PC-3 (cell line): Measurements from ENCODE around the gene FXYD1. TPM values are rescaled to one million over a fixed set of nuclear protein-coding genes. Genes with fewer than 3 reads are reported as not detected.

Experiments
- ATAC-seq: fragments of 200-7000 bp; cut with Tn5 transposase; 2 replicates; pipeline ENCODE4 v1.9.1; 2020; ENCODE audit warnings: mild to moderate bottlenecking, moderate library complexity
- BruUV-seq: library from RNA; stranded (reverse); fragments of 400-500 nt; replicated peaks from 2 replicates; lab custom pipeline; 2021; lab: Mats Ljungman, UMichigan
- CTCF ChIA-PET: fragments of 300-600 bp; sonication (Branson Sonifier 250); formaldehyde crosslinking; loops from one replicate; lab custom pipeline; 2022; ENCODE audit warnings: antibody characterized with exemption; lab: Charles Lee
- POLR2A ChIA-PET: fragments of 300-600 bp; sonication (Branson Sonifier 250); formaldehyde crosslinking; loops from one replicate; lab custom pipeline; 2022; ENCODE audit warnings: antibody characterized with exemption; ENCODE audit not compliant: unreplicated experiment; lab: Charles Lee
- DNase-seq: peaks from one replicate; pipeline ENCODE4 v3.0.0-alpha.2; 2015
- H2AFZ ChIP-seq: fragments of 300-600 bp; sonication (generic); 2 replicates; pipeline ENCODE4 v1.6.0; 2016; ENCODE audit warnings: antibody characterized with exemption, low read length
- H3F3A ChIP-seq: fragments of 300-600 bp; sonication (generic); one replicate; pipeline ENCODE4 v1.6.0; 2017; ENCODE audit warnings: antibody characterized with exemption, low read length, control low read depth, mild to moderate bottlenecking; ENCODE audit not compliant: unreplicated experiment
- H3K27ac ChIP-seq: fragments of 300-600 bp; sonication (generic); 2 replicates; pipeline ENCODE4 v1.5.1; 2016; ENCODE audit warnings: mild to moderate bottlenecking, low read length
- H3K27me3 ChIP-seq: fragments of 300-600 bp; sonication (generic); 2 replicates; pipeline ENCODE4 v1.6.1; 2016; ENCODE audit warnings: low read length, mixed read lengths
- H3K36me3 ChIP-seq: fragments of 300-600 bp; sonication (generic); 2 replicates; pipeline ENCODE4 v1.6.1; 2016; ENCODE audit warnings: low read depth, mixed run types, low read length, mixed read lengths
- H3K4me1 ChIP-seq: fragments of 300-600 bp; sonication (generic); 2 replicates; pipeline ENCODE4 v1.5.1; 2016; ENCODE audit warnings: low read length; ENCODE audit not compliant: insufficient read depth
- H3K4me2 ChIP-seq: fragments of 300-600 bp; sonication (generic); 2 replicates; pipeline ENCODE4 v1.6.0; 2016; ENCODE audit warnings: low read length
- H3K4me3 ChIP-seq: fragments of 300-600 bp; sonication (generic); 2 replicates; pipeline ENCODE4 v1.5.1; 2016; ENCODE audit warnings: mild to moderate bottlenecking, low read length, mixed read lengths
- H3K79me2 ChIP-seq: fragments of 300-600 bp; sonication (generic); 2 replicates; pipeline ENCODE4 v1.6.1; 2017; ENCODE audit warnings: low read length, mixed read lengths
- H3K9ac ChIP-seq: fragments of 300-600 bp; sonication (generic); 2 replicates; pipeline ENCODE4 v1.6.0; 2016; ENCODE audit warnings: mild to moderate bottlenecking, low read length
- H3K9me2 ChIP-seq: fragments of 300-600 bp; sonication (generic); replicated peaks from 2 replicates; pipeline ENCODE4 v1.6.1; 2016; ENCODE audit warnings: mixed run types, low read length, mixed read lengths
- H3K9me3 ChIP-seq: fragments of 300-600 bp; sonication (generic); 2 replicates; pipeline ENCODE4 v1.6.1; 2016; ENCODE audit warnings: low read length, mixed read lengths
- H4K20me1 ChIP-seq: fragments of 300-600 bp; sonication (generic); 2 replicates; pipeline ENCODE4 v1.6.1; 2016; ENCODE audit warnings: low read length, mixed read lengths
- EZH2 ChIP-seq: fragments of 300-600 bp; sonication (generic); IDR thresholded peaks from one replicate; pipeline ENCODE4 v1.6.1; 2017; ENCODE audit warnings: antibody characterized with exemption, mild to moderate bottlenecking, low read length; ENCODE audit not compliant: unreplicated experiment
- EZH2phosphoT487 ChIP-seq: fragments of 300-600 bp; sonication (generic); IDR thresholded peaks from 2 replicates; pipeline ENCODE4 v1.6.1; 2018; ENCODE audit warnings: mild to moderate bottlenecking, antibody characterized with exemption, low read length, borderline replicate concordance
- intact Hi-C: fragments of 100-400 bp; cut with micrococcal nuclease; formaldehyde crosslinking; loops from 2 replicates; pipeline ENCODE4 v1.9.0; 2023
- total RNA-seq: library from RNA; depleted of rRNA; stranded (reverse); fragments of >200 nt; gene quantifications from 2 replicates; pipeline ENCODE4 v1.2.3, GENCODE V29; 2014
- TF ChIP-seq, protein P1 (sequence below): fragments of 300-600 bp; sonication (generic); conservative IDR thresholded peaks from 2 replicates; pipeline ENCODE4 v1.5.1; 2017; ENCODE audit warnings: antibody characterized with exemption, low read depth, mild to moderate bottlenecking, low read length

FXYD1 gene
- total RNA-seq, 1 experiment from 2014 or later = not detected

- Histone ChIP-seq H3K9ac (no peak overlapping the region), H4K20me1 (no peaks in the 10 kb centered on the region), H3K4me3 (no peak overlapping the region), H3K27ac (no peak overlapping the region), H3K27me3 (no peaks in the 10 kb centered on the region), H2AFZ (no peak overlapping the region), H3F3A (no peaks in the 10 kb centered on the region), H3K36me3 (peaks cover 3% of the 10 kb centered on the region; the same call in 1 of the 2 replicates), H3K9me3 (no peaks in the 10 kb centered on the region), H3K4me1 (peaks cover 39% of the 10 kb centered on the region), H3K9me2 (no peaks in the 10 kb centered on the region), H3K4me2 (no peak overlapping the region), H3K79me2 (no peaks in the 10 kb centered on the region)
- no TSS peak for BruUV-seq
- DNase-seq = no peak
- TF ChIP-seq EZH2phosphoT487 (no peak), EZH2 (no peak)
- TF ChIP-seq, protein P1, sequence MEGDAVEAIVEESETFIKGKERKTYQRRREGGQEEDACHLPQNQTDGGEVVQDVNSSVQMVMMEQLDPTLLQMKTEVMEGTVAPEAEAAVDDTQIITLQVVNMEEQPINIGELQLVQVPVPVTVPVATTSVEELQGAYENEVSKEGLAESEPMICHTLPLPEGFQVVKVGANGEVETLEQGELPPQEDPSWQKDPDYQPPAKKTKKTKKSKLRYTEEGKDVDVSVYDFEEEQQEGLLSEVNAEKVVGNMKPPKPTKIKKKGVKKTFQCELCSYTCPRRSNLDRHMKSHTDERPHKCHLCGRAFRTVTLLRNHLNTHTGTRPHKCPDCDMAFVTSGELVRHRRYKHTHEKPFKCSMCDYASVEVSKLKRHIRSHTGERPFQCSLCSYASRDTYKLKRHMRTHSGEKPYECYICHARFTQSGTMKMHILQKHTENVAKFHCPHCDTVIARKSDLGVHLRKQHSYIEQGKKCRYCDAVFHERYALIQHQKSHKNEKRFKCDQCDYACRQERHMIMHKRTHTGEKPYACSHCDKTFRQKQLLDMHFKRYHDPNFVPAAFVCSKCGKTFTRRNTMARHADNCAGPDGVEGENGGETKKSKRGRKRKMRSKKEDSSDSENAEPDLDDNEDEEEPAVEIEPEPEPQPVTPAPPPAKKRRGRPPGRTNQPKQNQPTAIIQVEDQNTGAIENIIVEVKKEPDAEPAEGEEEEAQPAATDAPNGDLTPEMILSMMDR = no peak
- CTCF ChIA-PET = no interaction called here
- ATAC-seq = no peak
- intact Hi-C loops = no loop called here
- POLR2A ChIA-PET = no interaction called here
Measured at GRCh38 chr19:35125270-35125717, 13.3 kb upstream of the FXYD1 start.

- Histone ChIP-seq H3K9me2 (no peaks in the 10 kb centered on the region), H3K4me2 (no peak overlapping the region), H3K4me1 (peaks cover 34% of the 10 kb centered on the region), H3K4me3 (no peak overlapping the region), H3K27ac (no peak overlapping the region), H3K27me3 (no peaks in the 10 kb centered on the region), H3K36me3 (peaks cover 3% of the 10 kb centered on the region; the same call in 1 of the 2 replicates), H2AFZ (no peak overlapping the region), H4K20me1 (no peaks in the 10 kb centered on the region), H3F3A (no peaks in the 10 kb centered on the region), H3K79me2 (no peaks in the 10 kb centered on the region), H3K9me3 (no peaks in the 10 kb centered on the region), H3K9ac (no peak overlapping the region)
- no TSS peak for BruUV-seq
- ChIA-PET POLR2A (no interaction called here), CTCF (no interaction called here)
- ATAC-seq (no peak), DNase-seq (no peak)
- TF ChIP-seq, protein P1 = no peak
- TF ChIP-seq EZH2 = no peak
- no peak for TF ChIP-seq EZH2phosphoT487
- intact Hi-C loops = no loop called here
Measured at GRCh38 chr19:35125749-35126623, 12.6 kb upstream of the FXYD1 start.

GRCh38 chr19:35126624-35126959 lies 12.0 kb upstream of the FXYD1 start:
- Histone ChIP-seq H3K4me2 (no peak overlapping the region), H3K4me1 (peaks cover 28% of the 10 kb centered on the region), H3K27ac (no peak overlapping the region), H3K79me2 (no peaks in the 10 kb centered on the region), H3K9me3 (no peaks in the 10 kb centered on the region), H3K27me3 (no peaks in the 10 kb centered on the region), H3K36me3 (peaks cover under 1% of the 10 kb centered on the region; the same call in 1 of the 2 replicates), H3K4me3 (no peak overlapping the region), H4K20me1 (no peaks in the 10 kb centered on the region), H3F3A (no peaks in the 10 kb centered on the region), H3K9ac (no peak overlapping the region), H2AFZ (no peak overlapping the region), H3K9me2 (no peaks in the 10 kb centered on the region)
- ATAC-seq (no peak), DNase-seq (no peak)
- ChIA-PET CTCF (no interaction called here), POLR2A (no interaction called here)
- intact Hi-C loops = no loop called here
- no TSS peak for BruUV-seq
- TF ChIP-seq, protein P1 = no peak
